Ishikawa (cell line): ENCODE data around the gene SETD7.

ENCODE experiments used
- EP300 ChIP-seq: IDR thresholded peaks from 2 replicates; pipeline ENCODE4 v1.6.1; 2012; ENCODE audit warnings: borderline replicate concordance
- RAD21 ChIP-seq: IDR thresholded peaks from 2 replicates; pipeline ENCODE4 v1.6.1; 2012; ENCODE audit warnings: low read depth
- REST ChIP-seq: IDR thresholded peaks from 2 replicates; pipeline ENCODE4 v1.6.1; 2012; ENCODE audit warnings: low read depth, mild to moderate bottlenecking
- TAF1 ChIP-seq: IDR thresholded peaks from 2 replicates; pipeline ENCODE4 v1.6.1; 2012; ENCODE audit warnings: low read depth, mild to moderate bottlenecking
- TCF12 ChIP-seq: IDR thresholded peaks from 2 replicates; pipeline ENCODE4 v1.6.1; 2012; ENCODE audit warnings: low read depth

- no peak for TF ChIP-seq TAF1
- no peak for TF ChIP-seq RAD21
- no peak for TF ChIP-seq REST
- TF ChIP-seq EP300 = no peak
- TF ChIP-seq TCF12 = no peak
Observed at GRCh38 chr4:139484783-139485311, 71.2 kb downstream of the SETD7 start.
